ENCODE data around the gene ARID1B. TPM values are rescaled to one million over a fixed set of nuclear protein-coding genes. Genes with fewer than 3 reads are reported as not detected.

The ARID1B gene
- total RNA-seq, 1 donor from 2014 or later = 75.4 TPM

DNA sequence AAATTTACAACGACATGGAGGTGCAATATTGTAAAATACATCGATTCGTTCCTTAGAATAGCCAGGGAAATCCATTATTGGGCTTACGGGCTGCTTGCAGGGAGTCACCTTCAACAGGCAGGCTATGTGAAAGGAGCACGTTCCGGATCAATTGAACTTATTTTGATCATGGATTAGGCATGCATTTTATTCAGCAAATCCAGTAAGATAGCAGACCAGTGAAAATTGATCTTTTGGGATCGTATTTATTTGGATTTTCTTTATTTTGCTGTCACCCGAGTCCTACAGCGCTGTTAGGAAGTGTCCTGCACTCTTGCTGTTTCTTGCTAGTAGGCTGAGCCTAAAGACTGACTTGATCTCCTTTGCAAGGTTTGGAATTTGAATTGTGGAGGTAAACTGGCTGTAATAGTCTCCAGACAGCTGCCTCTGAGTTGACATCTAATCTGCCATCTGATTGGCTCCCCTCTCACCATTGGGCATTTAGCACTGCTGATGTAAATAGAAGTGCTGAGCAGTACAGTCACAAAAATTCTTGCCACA lies 3.0 kb downstream of the ARID1B start:
- H3K4me1 ChIP-seq (ENCODE audit: insufficient read depth, low read length) = peaks cover 36% of the 10 kb centered on the region
- Mint-ChIP-seq H3K36me3 (ENCODE audit: low read depth, unreplicated experiment) (no peaks in the 10 kb centered on the region), H3K4me1 (ENCODE audit: low read depth, unreplicated experiment) (peaks cover 22% of the 10 kb centered on the region), H3K27ac (ENCODE audit: unreplicated experiment) (peak overlapping the region; percentile 50), H3K27me3 (ENCODE audit: low read depth, unreplicated experiment) (no peaks in the 10 kb centered on the region), H3K9me3 (ENCODE audit: unreplicated experiment) (no peaks in the 10 kb centered on the region), H3K4me3 (ENCODE audit: unreplicated experiment) (peak overlapping the region; percentile 87)
- peaks cover 84% of the 10 kb centered on the region for H3K79me2 ChIP-seq (ENCODE audit: insufficient read depth, low read length)
- peak overlapping the region; percentile 93 for H3K4me3 ChIP-seq (ENCODE audit: insufficient read depth, low read depth, low read length)
- peaks cover 45% of the 10 kb centered on the region for H4K20me1 ChIP-seq (ENCODE audit: insufficient read depth, low read length)
- FAIRE-seq = peak; percentile 90
- peak overlapping the region; percentile 90 for H3K27ac ChIP-seq (ENCODE audit: low read depth, low read length)
- TF ChIP-seq, protein P1, sequence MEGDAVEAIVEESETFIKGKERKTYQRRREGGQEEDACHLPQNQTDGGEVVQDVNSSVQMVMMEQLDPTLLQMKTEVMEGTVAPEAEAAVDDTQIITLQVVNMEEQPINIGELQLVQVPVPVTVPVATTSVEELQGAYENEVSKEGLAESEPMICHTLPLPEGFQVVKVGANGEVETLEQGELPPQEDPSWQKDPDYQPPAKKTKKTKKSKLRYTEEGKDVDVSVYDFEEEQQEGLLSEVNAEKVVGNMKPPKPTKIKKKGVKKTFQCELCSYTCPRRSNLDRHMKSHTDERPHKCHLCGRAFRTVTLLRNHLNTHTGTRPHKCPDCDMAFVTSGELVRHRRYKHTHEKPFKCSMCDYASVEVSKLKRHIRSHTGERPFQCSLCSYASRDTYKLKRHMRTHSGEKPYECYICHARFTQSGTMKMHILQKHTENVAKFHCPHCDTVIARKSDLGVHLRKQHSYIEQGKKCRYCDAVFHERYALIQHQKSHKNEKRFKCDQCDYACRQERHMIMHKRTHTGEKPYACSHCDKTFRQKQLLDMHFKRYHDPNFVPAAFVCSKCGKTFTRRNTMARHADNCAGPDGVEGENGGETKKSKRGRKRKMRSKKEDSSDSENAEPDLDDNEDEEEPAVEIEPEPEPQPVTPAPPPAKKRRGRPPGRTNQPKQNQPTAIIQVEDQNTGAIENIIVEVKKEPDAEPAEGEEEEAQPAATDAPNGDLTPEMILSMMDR (IDR thresholded peaks at IDR 0.05; ENCODE audit: insufficient read depth, low read depth, low read length) = no peak
- TF ChIP-seq EZH2 (IDR thresholded peaks at IDR 0.05; ENCODE audit: insufficient read depth, low read length) = no peak
- DNase-seq (ENCODE audit: low read depth) = peak; percentile 95
- H3K9ac ChIP-seq (ENCODE audit: low read length) = peak overlapping the region; percentile 97
- peak overlapping the region; percentile 98 for H3K4me2 ChIP-seq (ENCODE audit: low read length)
- H3K36me3 ChIP-seq (ENCODE audit: insufficient read depth, low read length) = no peaks in the 10 kb centered on the region
- H3K27me3 ChIP-seq (ENCODE audit: insufficient read depth, low read length) = no peaks in the 10 kb centered on the region
- no peak overlapping the region for H2AFZ ChIP-seq (ENCODE audit: low read depth, low read length)
- H3K9me3 ChIP-seq (ENCODE audit: insufficient read depth, low read depth, low read length) = no peaks in the 10 kb centered on the region

- Histone ChIP-seq H3K9ac (ENCODE audit: low read length) (peak overlapping the region; percentile 97), H3K27ac (ENCODE audit: low read depth, low read length) (peak overlapping the region; percentile 90), H2AFZ (ENCODE audit: low read depth, low read length) (no peak overlapping the region), H3K4me2 (ENCODE audit: low read length) (peak overlapping the region; percentile 98), H4K20me1 (ENCODE audit: insufficient read depth, low read length) (peaks cover 54% of the 10 kb centered on the region), H3K36me3 (ENCODE audit: insufficient read depth, low read length) (no peaks in the 10 kb centered on the region), H3K27me3 (ENCODE audit: insufficient read depth, low read length) (no peaks in the 10 kb centered on the region), H3K4me1 (ENCODE audit: insufficient read depth, low read length) (peaks cover 32% of the 10 kb centered on the region), H3K9me3 (ENCODE audit: insufficient read depth, low read depth, low read length) (no peaks in the 10 kb centered on the region), H3K4me3 (ENCODE audit: insufficient read depth, low read depth, low read length) (peak overlapping the region; percentile 93), H3K79me2 (ENCODE audit: insufficient read depth, low read length) (peaks cover 86% of the 10 kb centered on the region)
- FAIRE-seq (no peak), DNase-seq (ENCODE audit: low read depth) (no peak)
- Mint-ChIP-seq H3K36me3 (ENCODE audit: low read depth, unreplicated experiment) (no peaks in the 10 kb centered on the region), H3K27ac (ENCODE audit: unreplicated experiment) (peak overlapping the region; percentile 62), H3K4me1 (ENCODE audit: low read depth, unreplicated experiment) (peaks cover 16% of the 10 kb centered on the region), H3K4me3 (ENCODE audit: unreplicated experiment) (peak overlapping the region; percentile 87), H3K9me3 (ENCODE audit: unreplicated experiment) (no peaks in the 10 kb centered on the region), H3K27me3 (ENCODE audit: low read depth, unreplicated experiment) (no peaks in the 10 kb centered on the region)
- TF ChIP-seq EZH2 (IDR thresholded peaks at IDR 0.05; ENCODE audit: insufficient read depth, low read length) = no peak
- TF ChIP-seq, protein P1 (IDR thresholded peaks at IDR 0.05; ENCODE audit: insufficient read depth, low read depth, low read length) = no peak
These were observed 4.0 kb downstream of the ARID1B start for GRCh38 chr6:156780962-156781853.

All from astrocyte (in vitro differentiated cells and primary cell).